HUDEP-2 (cell line): ENCODE results near the gene ALDH1L1.

Experiments used
- DNase-seq, 76 experiments: peaks; one replicate each; lab custom pipeline; 2025; ENCODE audit not compliant: unreplicated experiment in 76 of 76; lab: John Stamatoyannopoulos, UW

Gene ALDH1L1

GRCh38 chr3:126180477-126181397, at the start of gene ALDH1L1:
Gene ALDH1L1, minus strand, starts transcription at chr3:126180586. Its CDS starts 19,607 bp downstream, at chr3:126160979.
- no peak for DNase-seq

GRCh38 chr3:126226374-126226773, 46.0 kb upstream of the ALDH1L1 start:
- DNase-seq: no peak

DNA sequence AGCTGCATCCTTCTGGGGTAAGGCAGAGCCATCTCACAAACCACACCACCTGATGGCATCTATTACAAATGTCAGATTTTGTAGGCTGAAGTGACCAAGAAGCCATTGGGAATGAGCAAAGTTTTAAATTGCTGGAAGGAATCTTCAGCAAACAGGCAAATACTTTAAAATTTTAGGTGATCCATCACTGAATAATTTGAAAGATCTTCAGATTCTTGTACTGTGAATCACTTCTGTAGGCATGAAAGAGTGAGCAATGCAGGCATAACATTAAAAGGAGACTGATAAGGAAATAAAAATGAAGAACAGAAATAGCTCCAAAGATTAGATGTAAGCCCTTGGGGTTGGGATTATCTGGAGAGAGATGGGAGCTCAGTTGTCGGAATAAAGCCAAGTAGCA, 36.0 kb upstream of the ALDH1L1 start:
- no peak for DNase-seq

DNA sequence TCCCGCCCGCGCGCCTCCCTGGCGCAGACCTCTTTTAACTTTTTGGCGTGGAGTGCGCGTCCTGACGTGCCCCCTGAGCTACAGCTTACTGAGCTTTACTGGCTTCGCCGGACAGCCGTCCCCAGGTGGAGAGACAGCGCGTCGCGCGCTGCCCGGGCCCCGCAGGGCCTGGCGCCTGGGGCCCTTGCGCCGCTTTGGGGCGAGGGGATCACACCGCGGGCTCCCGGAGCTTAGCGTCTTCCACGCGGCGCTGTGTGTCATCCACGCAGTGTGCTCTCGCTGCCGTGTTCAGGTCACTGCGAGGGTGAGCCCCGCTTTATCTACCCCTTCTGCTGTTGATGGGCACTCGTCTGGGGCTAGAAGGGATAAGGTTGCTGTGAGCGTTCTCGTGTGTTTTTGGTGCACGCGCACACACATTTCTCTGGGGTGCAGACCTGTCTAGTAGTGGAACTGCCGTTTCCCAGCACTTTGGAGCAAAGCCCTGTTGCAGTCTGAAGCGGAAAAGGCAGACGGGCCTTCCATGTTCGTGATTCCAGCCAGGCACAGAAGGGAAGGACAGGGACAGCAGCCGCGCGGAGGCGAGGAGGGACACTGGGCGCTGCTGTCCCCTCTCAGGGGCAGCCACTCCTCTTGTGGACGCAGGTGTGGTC, 33.1 kb upstream of the ALDH1L1 start:
- no peak for DNase-seq

GRCh38 chr3:126212620-126213378, 32.4 kb upstream of the ALDH1L1 start:
- DNase-seq: peak in 4 of 76 experiments; percentile 1 to 15 (median 6)

DNA sequence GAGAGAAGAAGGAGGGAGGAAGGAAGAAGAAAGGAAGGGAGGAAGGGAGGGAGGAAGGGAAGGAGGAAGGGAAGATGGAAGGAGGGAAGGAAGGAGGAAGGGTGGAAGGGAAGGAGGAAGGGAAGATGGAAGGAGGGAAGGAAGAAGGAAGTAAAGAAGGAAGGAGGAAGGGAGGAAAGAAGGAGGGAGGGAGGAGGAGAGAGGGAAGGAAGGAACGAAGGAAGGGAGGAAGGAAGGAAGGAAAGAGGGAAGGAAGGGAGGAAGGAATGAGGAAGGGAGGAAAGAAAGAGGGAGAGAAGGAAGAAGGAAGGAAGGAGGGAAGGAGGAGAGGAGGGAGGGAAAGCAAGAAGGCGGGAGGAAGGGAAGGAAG, 31.8 kb upstream of the ALDH1L1 start:
- no peak for DNase-seq

DNA sequence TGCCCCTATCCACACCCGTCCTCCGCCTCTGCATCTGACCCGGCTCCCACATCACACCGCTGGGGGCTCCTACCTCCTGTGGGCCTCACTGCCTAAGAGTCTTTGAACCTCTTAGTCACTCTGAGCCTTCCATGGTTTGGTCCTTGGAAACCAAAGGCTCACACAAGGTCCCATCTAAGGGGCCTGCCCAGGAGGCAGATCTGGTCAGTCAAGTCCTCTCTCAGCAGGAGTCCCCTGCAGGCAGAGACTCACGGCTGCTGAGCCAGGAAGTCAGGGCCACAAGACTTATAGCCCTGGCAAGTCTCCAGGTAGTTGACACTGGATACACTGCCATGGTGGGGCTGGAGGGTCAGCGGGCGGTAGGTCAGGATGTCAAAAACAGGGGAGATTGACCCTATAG, 31.2 kb upstream of the ALDH1L1 start:
- DNase-seq: no peak

DNA sequence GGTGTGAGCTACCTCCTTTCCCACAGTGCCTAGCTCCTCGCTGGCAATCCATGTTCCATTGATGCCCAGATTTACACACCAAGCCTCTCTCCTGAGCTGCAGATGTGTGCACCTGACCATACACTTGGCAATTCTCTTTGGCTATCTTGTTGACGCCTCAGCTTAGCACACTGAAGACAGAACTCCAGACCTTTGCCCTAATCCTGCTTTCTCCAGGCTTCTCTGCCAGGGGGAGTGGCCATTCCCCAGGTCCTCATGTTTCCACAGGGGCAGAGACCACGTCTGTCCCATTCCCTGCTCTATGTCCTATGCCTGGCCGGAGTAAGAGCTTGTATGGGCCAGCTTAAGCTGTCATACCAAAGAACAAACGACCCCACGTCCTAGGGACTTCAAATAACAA, 30.2 kb upstream of the ALDH1L1 start:
- DNase-seq: no peak

GRCh38 chr3:126209741-126210140, 29.4 kb upstream of the ALDH1L1 start:
- DNase-seq: no peak

- peak in 60 of 76 experiments; percentile 2 to 68 (median 42) for DNase-seq
Observed at GRCh38 chr3:126208606-126209256, 28.3 kb upstream of the ALDH1L1 start.

DNA sequence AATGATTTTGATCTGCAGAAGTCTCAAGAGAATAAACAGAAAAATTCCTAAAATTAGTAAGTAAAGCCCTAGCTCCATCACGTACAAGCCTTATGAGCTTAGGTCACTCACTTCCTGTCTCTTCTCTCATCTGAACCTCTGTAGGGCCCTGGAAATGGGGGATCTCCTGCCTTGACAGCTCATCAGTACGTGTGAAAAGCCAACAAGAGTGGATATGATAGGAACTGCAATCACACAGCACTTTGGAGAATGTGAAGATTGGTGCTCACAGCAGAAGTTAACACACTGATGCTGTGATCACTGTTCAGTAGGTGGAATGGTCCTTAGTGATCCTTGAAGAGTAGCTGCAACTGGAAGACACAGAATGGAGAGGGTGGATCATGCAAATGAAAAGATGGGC, 27.8 kb upstream of the ALDH1L1 start:
- no peak for DNase-seq

GRCh38 chr3:126207166-126207565, 26.8 kb upstream of the ALDH1L1 start:
- no peak for DNase-seq

DNA sequence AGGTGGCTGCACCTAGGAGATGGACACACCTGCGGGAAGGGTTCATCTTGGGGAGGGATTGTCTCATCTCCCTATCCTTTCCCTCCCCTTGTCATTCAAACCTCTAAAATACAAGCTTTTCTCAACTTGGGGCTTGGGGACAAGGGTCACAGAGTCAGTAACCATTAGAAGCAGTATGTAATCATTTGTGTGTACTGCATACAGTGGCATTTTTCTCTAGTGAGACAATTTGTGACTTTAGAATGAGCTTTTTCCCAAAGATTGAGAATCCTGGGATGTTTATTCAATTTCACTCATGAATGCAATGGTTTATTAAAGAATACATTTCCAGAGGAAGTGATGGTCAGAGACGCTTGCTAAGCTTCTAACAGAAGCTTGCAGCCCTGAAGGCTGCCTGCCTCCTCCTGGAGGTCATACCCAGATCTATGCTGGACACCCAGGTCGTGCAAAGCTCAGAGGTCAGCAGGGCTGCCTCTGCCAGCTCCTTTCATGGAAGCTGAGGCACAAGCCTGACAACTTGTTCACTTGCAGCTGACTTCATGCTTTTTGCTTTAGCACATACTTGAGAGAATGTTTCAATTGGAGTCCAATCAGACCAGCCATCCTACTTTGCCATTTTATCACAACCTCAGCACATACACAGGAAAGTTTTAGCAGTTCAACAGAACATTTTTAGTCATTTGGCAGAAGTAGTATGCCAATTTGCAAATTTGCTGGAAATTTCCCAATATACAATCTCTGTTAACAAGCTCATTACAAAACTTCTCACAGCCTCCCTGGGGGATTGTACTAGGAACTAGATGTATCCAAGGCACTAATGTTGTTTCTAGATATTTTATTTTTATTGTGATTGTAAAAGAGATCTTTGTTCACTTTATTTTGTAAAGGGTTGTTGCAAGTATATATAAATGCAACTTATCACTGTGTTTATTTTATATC, 25.6 kb upstream of the ALDH1L1 start:
- DNase-seq: no peak

- DNase-seq: no peak
Observed at GRCh38 chr3:126202680-126203079, 22.3 kb upstream of the ALDH1L1 start.

- DNase-seq: no peak
Observed at GRCh38 chr3:126202276-126202675, 21.9 kb upstream of the ALDH1L1 start.

GRCh38 chr3:126201168-126201567, 20.8 kb upstream of the ALDH1L1 start:
- DNase-seq: no peak

- DNase-seq: no peak
Observed at GRCh38 chr3:126200534-126200933, 20.1 kb upstream of the ALDH1L1 start.

DNA sequence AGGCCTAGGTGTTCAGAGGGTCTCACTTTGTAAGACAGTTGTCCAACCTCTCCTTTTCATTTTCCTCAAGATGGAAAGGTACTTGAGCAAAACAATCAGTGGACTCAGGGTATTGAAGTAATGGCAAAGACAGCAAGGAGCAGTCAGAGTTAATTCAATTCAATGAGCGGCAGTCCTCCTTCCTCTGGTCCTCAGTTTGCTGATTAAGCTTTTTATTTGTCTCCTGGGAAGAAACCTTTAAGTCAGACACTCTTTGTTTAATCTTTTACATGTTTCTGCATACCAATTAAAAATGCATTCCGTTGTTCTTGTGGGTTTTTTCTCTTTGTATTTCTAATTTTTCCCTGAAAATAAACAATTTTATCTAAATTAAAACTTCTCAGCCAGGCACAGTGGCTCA, 18.9 kb upstream of the ALDH1L1 start:
- no peak for DNase-seq

- DNase-seq: peak in 38 of 76 experiments; percentile 1 to 63 (median 19)
Observed at GRCh38 chr3:126197854-126198584, 17.6 kb upstream of the ALDH1L1 start.
